Dermis blood vessel endothelial cell (primary cell): Measurements from ENCODE around the gene OLFM4. TPM values are rescaled to one million over a fixed set of nuclear protein-coding genes. Genes with fewer than 3 reads are reported as not detected.
"Not testable (repeated sequence)": the region's sequence is repeated elsewhere in the genome, so short reads cannot be mapped to it uniquely, and the experiment has no call there.

Source experiments
- DNase-seq: peaks from one replicate; pipeline ENCODE4 v3.0.0; 2010
- total RNA-seq: library from RNA; depleted of rRNA; stranded (reverse); fragments of >200 nt; gene quantifications from 2 replicates; pipeline ENCODE4 v1.2.3, GENCODE V29; 2014

Gene OLFM4, protein sequence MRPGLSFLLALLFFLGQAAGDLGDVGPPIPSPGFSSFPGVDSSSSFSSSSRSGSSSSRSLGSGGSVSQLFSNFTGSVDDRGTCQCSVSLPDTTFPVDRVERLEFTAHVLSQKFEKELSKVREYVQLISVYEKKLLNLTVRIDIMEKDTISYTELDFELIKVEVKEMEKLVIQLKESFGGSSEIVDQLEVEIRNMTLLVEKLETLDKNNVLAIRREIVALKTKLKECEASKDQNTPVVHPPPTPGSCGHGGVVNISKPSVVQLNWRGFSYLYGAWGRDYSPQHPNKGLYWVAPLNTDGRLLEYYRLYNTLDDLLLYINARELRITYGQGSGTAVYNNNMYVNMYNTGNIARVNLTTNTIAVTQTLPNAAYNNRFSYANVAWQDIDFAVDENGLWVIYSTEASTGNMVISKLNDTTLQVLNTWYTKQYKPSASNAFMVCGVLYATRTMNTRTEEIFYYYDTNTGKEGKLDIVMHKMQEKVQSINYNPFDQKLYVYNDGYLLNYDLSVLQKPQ
- 0.17 and 0.28 TPM in 2 replicates for total RNA-seq

DNA sequence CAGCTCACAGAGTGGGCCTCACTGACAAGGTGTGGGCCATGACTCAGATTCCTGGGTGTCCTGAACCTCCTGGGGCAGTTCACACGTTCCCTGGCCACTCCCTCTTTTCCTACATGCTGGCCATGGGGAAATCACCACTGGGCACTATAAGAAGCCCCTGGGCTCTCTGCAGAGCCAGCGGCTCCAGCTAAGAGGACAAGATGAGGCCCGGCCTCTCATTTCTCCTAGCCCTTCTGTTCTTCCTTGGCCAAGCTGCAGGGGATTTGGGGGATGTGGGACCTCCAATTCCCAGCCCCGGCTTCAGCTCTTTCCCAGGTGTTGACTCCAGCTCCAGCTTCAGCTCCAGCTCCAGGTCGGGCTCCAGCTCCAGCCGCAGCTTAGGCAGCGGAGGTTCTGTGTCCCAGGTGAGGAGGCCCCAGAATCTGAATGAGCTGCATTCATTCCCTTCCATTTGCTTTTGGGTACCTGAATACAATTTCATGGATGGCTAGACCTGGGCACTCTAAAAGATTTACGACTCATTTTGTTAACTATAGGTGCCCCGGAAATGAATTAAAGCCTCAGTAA lies at the start of gene OLFM4:
TSS of gene OLFM4 (plus strand) at position 177 of the 567 bp plus-strand sequence. CDS start at position 201, 24 bp downstream.
- no peak for DNase-seq

- DNase-seq = no peak
Measured at GRCh38 chr13:52978989-52979388, 49.6 kb upstream of the OLFM4 start.

GRCh38 chr13:52980695-52981094 lies 47.9 kb upstream of the OLFM4 start:
- no peak for DNase-seq

DNA sequence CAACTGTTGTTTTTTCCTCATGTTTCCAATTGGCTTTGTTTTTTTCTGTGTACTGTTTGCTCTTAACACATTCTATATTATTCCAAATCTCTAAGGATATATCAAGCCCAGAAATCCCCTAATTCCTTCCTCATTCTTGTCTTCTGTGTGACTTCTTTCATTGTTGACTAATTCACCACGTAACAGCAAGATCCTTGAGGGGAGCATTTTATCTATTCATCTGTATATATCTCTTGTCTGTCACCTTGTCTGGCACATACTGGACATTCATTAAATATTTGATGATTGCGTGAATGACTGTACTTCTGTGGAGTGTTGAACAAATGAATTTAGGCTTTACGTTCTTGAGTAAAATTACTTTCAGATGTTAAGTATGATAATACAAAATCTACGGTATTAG lies 44.8 kb upstream of the OLFM4 start:
- DNase-seq = no peak

- DNase-seq = no peak
Measured at GRCh38 chr13:52984881-52985363, 43.7 kb upstream of the OLFM4 start.

GRCh38 chr13:52991344-52992020 lies 37.1 kb upstream of the OLFM4 start:
- no peak for DNase-seq

DNA sequence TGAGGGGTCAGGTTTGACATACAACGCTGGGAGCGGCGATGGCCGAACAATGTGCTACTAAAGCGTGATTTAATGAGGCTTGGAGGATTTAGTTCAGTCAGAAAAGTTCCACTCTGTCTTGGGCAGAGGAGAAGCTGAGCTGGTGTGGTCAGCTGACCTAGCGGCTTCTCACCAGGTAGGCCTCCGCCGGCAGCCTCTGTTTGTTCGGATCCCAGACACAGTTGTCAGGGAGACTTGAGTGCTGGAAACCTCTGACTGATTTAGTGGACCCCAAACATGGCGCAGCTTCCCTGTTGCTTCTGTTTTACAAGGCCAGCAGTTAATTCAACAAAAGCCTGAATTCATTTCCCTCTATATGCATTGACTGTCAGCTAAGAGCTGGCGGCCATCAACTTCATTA lies 36.5 kb upstream of the OLFM4 start:
- no peak for DNase-seq

DNA sequence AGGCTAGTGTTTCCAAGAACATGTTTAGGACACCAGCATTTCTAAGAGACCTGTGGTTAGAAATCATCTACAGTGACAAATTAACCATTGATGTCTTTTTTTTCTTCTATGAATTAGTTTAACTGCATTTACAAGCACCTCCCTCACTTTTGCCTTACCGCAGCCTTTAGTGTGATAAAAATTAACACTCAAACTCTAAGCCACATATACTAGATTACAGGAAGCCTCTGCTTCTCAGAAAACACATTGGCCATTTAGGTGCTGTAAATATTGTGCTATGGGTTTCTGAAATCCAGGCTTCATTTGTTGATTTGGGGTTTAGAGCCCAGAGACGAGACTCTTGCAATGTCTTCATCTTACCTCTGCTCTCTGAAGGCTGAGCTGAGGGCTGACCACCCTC lies 34.6 kb upstream of the OLFM4 start:
- DNase-seq = no peak

GRCh38 chr13:52994865-52995264 lies 33.7 kb upstream of the OLFM4 start:
- DNase-seq = no peak

- no peak for DNase-seq
Measured at GRCh38 chr13:52995946-52996345, 32.7 kb upstream of the OLFM4 start.

DNA sequence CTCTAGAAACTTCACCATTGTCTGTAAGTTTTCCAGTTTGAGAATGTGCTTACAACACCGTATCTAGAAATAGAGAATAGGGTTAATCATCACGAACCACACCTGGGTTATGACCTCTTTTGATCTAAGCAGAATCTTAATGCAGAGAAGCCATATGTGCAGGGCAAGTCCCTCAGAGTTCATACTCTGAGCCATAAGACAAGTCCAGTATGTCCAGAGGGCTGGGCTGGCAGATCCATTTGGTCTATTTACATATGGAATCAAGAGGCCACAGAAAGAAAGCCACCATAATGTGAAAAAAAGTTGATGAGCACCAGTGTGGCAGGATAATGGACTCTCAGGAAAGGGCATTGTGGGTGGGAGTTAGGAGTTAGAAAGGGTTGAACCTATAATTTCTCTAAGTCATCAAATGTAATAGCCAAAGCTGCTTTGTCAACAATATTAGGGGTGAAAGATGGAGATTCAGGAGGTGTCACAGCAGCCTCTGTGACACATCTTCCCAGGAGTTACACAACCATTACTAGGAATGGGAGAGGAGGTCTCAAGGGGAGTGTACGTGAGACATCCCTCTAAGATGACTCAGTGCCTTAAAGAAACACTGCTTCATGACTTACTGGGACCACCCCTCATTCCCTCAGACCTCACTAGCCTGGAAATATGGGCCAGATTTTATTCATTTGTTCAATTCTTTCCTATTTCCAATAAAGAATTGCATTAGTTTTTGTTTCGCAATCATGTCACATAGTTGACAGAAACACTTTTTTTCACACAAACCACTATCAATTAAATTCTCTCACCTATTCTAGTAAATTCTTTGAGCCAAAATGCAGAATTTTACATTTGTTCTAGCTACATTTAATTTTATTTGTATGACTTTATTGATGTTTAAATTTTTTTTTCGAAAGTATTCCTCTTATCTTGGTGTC lies 30.4 kb upstream of the OLFM4 start:
- no peak for DNase-seq

DNA sequence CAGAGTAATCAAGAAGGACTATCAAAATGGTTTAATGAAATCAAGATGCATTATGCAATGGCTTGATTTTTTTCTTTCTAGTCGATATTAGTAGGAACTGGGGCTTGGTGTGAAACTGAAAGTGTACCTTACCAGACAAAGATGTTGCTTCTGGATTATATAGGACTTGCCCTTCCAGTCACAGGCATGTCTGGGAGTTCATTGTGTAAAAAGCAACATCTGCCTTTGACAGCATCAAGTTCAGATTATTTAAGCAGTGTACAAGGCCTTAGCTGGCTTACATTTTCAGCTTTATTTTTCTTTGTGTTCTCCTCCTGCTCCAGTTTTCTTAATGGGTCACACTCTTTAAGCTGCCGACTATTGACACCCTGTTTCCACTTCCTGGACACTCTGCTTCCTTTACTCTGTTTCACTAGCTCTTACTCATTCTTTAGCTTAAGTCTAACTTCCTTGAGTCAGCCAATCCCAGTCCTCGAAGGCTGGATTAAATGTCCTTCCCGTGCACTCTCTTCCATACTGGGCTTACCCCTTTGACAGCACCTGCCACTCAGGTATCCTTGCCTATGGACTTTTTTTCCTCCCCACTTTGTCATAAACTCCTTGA lies 29.4 kb upstream of the OLFM4 start:
- DNase-seq = no peak

GRCh38 chr13:53001444-53002225 lies 27.0 kb upstream of the OLFM4 start:
- DNase-seq = no peak

GRCh38 chr13:53004573-53004972 lies 24.0 kb upstream of the OLFM4 start:
- DNase-seq = no peak

- no peak for DNase-seq
Measured at GRCh38 chr13:53005626-53006025, 23.0 kb upstream of the OLFM4 start.

DNA sequence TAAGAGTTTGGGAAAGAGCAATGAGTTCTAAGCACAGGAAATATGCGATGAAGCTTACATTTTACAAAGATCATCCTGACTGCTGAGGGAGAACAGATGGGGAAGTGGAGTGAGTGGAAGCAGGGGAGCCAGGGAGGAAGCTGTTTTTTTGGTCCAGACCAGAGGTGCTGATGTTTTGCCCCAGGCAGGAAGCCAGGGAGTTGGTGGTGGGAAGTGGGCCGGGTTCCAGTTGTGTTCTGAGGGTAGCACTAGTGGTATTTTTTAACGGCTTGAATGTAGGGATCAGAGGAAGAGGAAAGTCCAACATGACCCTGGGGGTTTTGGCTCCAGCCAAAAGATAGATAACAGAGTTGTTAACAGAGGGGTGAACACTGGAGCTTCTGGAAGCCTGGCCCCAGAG lies 20.7 kb upstream of the OLFM4 start:
- DNase-seq = no peak

DNA sequence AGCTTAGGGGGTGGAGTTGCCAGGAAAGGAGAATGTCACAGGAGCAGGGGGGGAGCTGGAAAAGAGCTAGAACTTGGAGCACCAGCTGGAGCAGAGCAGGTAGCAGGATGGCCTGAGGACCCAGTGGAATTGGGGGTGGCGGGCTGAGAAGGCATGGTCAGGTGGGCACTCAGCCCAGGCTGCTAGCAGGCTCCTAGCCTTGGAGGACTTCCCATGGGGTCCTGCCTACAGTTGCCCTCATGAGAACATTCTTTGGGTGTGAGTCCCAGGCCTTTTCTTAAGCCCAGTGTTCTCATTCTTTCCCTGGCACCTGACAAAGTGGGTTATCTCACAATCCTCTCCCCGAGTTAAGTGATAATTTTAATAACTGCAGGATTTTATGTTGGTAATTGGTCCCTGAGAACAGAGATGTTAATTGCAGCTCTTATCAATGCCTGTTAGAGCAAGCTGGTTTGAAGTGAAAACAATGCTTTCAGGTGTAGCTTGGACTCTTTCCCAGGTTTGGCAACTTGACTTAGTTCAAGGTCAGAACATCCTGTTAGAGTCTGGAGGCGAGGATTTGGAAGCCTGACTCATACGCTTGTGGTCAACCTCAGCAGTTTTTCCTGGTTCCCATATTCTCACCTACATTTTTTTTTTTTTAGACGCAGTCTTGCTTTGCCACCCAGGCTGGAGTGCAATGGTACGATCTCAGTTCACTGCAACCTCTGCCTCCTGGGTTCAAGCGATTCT lies 18.1 kb upstream of the OLFM4 start:
- DNase-seq = no peak

DNA sequence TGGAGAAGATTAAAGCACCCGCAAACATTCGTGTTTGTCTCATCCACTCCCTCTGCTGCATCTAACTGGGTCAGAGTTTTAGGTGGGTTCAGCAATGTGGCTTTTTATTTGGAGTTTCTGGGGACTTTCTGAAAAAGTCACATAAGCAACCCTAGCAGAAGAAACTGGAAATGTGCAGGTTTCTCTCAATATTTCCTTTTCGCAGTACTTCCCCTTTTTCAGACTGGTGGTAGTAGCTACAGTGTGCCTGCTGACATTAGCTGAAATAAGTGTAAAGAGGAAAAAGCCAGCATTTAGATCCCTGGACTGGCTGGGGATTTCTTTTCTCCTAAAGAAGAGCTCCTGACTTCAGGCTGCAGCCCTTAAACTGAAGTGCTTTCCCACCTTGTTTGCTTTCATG lies 15.9 kb upstream of the OLFM4 start:
- DNase-seq = no peak

DNA sequence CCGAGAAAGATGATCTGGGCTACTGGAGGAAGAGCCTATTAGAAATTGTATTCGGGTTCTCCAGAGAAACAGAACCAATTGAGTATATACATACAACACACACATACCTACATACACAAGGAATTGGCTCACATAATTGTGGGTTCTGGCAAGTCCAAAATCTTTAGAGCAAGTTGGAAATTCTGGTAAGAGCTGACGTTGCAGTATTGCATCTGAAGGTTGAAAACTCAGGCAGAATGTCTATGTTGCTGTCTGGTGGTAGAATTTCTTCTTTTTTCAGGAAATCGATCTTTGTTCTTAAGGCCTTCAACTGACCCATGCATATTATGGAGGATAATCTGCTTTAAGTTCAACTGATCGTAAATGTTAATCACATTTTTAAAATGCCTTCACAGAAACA lies 15.5 kb upstream of the OLFM4 start:
- DNase-seq = no peak

DNA sequence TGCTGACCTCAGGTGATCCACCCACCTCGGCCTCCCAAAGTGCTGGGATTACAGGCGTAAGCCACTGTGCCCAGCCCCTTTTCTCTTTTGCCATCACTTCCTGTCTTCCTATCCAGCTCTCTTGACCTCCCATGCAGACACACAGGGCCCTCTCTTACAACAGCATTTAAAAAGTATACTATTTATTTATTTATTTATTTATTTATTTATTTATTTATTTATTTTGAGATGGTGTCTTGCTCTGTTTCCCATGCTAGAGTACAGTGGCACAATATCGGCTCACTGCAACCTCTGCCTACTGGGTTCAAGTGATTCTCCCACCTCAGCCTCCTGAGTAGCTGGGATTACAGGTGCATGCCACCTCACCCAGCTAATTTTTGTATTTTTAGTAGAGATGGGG lies 14.6 kb upstream of the OLFM4 start:
- not testable (repeated sequence) for DNase-seq
